Measurements from ENCODE around the gene EMC8.

EMC8 gene

GRCh38 chr16:85816159-85816558, 16.8 kb upstream of the EMC8 start:
- Histone ChIP-seq H3K9me2 (replicated peaks; ENCODE audit: low read depth, low read length) (no peaks in the 10 kb centered on the region), H3K9ac (ENCODE audit: low read depth, low read length, poor library complexity, severe bottlenecking) (no peak overlapping the region), H2AFZ (ENCODE audit: low read length) (no peak overlapping the region), H3K9me3 (ENCODE audit: insufficient read depth, low read depth, low read length) (no peaks in the 10 kb centered on the region), H3K27me3 (ENCODE audit: insufficient read depth, low read length, poor library complexity, severe bottlenecking) (no peaks in the 10 kb centered on the region), H3K79me2 (ENCODE audit: insufficient read depth, low read length) (no peaks in the 10 kb centered on the region), H3K4me2 (ENCODE audit: low read depth, low read length, poor library complexity, severe bottlenecking) (no peak overlapping the region), H3F3A (ENCODE audit: low read depth) (no peaks in the 10 kb centered on the region), H4K20me1 (ENCODE audit: insufficient read depth, low read length, poor library complexity, severe bottlenecking) (no peaks in the 10 kb centered on the region), H3K36me3 (ENCODE audit: insufficient read depth, low read length) (no peaks in the 10 kb centered on the region), H3K4me3 (ENCODE audit: low read length, poor library complexity, severe bottlenecking) (no peak overlapping the region), H3K4me1 (ENCODE audit: insufficient read depth, low read length, poor library complexity, severe bottlenecking) (no peaks in the 10 kb centered on the region)
- TF ChIP-seq CTCF (conservative IDR thresholded peaks at IDR 0.05; ENCODE audit: low read length) (no peak), EZH2phosphoT487 (IDR thresholded peaks at IDR 0.05; ENCODE audit: borderline replicate concordance) (no peak)

GRCh38 chr16:85812811-85813700, 13.7 kb upstream of the EMC8 start:
- Histone ChIP-seq H3K79me2 (ENCODE audit: insufficient read depth, low read length) (no peaks in the 10 kb centered on the region), H3K4me2 (ENCODE audit: low read depth, low read length, poor library complexity, severe bottlenecking) (no peak overlapping the region), H2AFZ (ENCODE audit: low read length) (no peak overlapping the region), H3K9me2 (replicated peaks; ENCODE audit: low read depth, low read length) (no peaks in the 10 kb centered on the region), H4K20me1 (ENCODE audit: insufficient read depth, low read length, poor library complexity, severe bottlenecking) (no peaks in the 10 kb centered on the region), H3K4me1 (ENCODE audit: insufficient read depth, low read length, poor library complexity, severe bottlenecking) (no peaks in the 10 kb centered on the region), H3K4me3 (ENCODE audit: low read length, poor library complexity, severe bottlenecking) (no peak overlapping the region), H3K9ac (ENCODE audit: low read depth, low read length, poor library complexity, severe bottlenecking) (no peak overlapping the region), H3K36me3 (ENCODE audit: insufficient read depth, low read length) (no peaks in the 10 kb centered on the region), H3K9me3 (ENCODE audit: insufficient read depth, low read depth, low read length) (no peaks in the 10 kb centered on the region), H3K27me3 (ENCODE audit: insufficient read depth, low read length, poor library complexity, severe bottlenecking) (no peaks in the 10 kb centered on the region), H3F3A (ENCODE audit: low read depth) (no peaks in the 10 kb centered on the region)
- no peak for TF ChIP-seq EZH2phosphoT487 (IDR thresholded peaks at IDR 0.05; ENCODE audit: borderline replicate concordance)
- no peak for TF ChIP-seq CTCF (conservative IDR thresholded peaks at IDR 0.05; ENCODE audit: low read length)

GRCh38 chr16:85812031-85812807, 12.9 kb upstream of the EMC8 start:
- no peak overlapping the region for H3K4me3 ChIP-seq (ENCODE audit: low read length, poor library complexity, severe bottlenecking)
- no peak overlapping the region for H3K9ac ChIP-seq (ENCODE audit: low read depth, low read length, poor library complexity, severe bottlenecking)

More at GRCh38 chr16:85812031-85812807, 12.9 kb upstream of the EMC8 start:
- Histone ChIP-seq H3K4me1 (ENCODE audit: insufficient read depth, low read length, poor library complexity, severe bottlenecking) (no peaks in the 10 kb centered on the region), H3K9me3 (ENCODE audit: insufficient read depth, low read depth, low read length) (no peaks in the 10 kb centered on the region), H3K79me2 (ENCODE audit: insufficient read depth, low read length) (no peaks in the 10 kb centered on the region), H4K20me1 (ENCODE audit: insufficient read depth, low read length, poor library complexity, severe bottlenecking) (no peaks in the 10 kb centered on the region), H3K4me2 (ENCODE audit: low read depth, low read length, poor library complexity, severe bottlenecking) (no peak overlapping the region), H3K36me3 (ENCODE audit: insufficient read depth, low read length) (no peaks in the 10 kb centered on the region), H3K27me3 (ENCODE audit: insufficient read depth, low read length, poor library complexity, severe bottlenecking) (no peaks in the 10 kb centered on the region), H3F3A (ENCODE audit: low read depth) (no peaks in the 10 kb centered on the region), H2AFZ (ENCODE audit: low read length) (no peak overlapping the region), H3K9me2 (replicated peaks; ENCODE audit: low read depth, low read length) (no peaks in the 10 kb centered on the region)
- no peak for TF ChIP-seq CTCF (conservative IDR thresholded peaks at IDR 0.05; ENCODE audit: low read length)
- no peak for TF ChIP-seq EZH2phosphoT487 (IDR thresholded peaks at IDR 0.05; ENCODE audit: borderline replicate concordance)
